Astrocyte (in vitro differentiated cells and primary cell): ENCODE results near the gene XRN2. TPM values are rescaled to one million over a fixed set of nuclear protein-coding genes. Genes with fewer than 3 reads are reported as not detected.

ENCODE experiments used
- DNase-seq: peaks from one replicate; pipeline ENCODE4 v3.0.0-alpha.2; 2010; ENCODE audit warnings: low read depth
- FAIRE-seq: peaks from 2 replicates; lab custom pipeline; 2011; peaks lifted over from hg19 to GRCh38; lab: Jason Lieb, UNC
- H2AFZ ChIP-seq: 2 replicates; pipeline ENCODE4 v1.6.0; 2012; ENCODE audit warnings: low read depth, low read length, inconsistent platforms
- H3K27ac ChIP-seq: 2 replicates; pipeline ENCODE4 v1.5.1; 2011; ENCODE audit warnings: low read depth, low read length, inconsistent platforms
- H3K27me3 ChIP-seq: 2 replicates; pipeline ENCODE4 v1.6.0; 2011; ENCODE audit warnings: low read length, inconsistent platforms; ENCODE audit not compliant: insufficient read depth
- H3K36me3 ChIP-seq: 2 replicates; pipeline ENCODE4 v1.5.1; 2011; ENCODE audit warnings: low read length, inconsistent platforms; ENCODE audit not compliant: insufficient read depth
- H3K4me1 ChIP-seq: 2 replicates; pipeline ENCODE4 v1.5.1; 2011; ENCODE audit warnings: low read length, inconsistent platforms; ENCODE audit not compliant: insufficient read depth
- H3K4me2 ChIP-seq: 2 replicates; pipeline ENCODE4 v1.6.0; 2012; ENCODE audit warnings: low read length, inconsistent platforms
- H3K4me3 ChIP-seq: 2 replicates; pipeline ENCODE4 v1.5.1; 2011; ENCODE audit warnings: low read depth, mild to moderate bottlenecking, low read length, inconsistent platforms; ENCODE audit not compliant: insufficient read depth
- H3K79me2 ChIP-seq: 2 replicates; pipeline ENCODE4 v1.6.0; 2012; ENCODE audit warnings: mild to moderate bottlenecking, low read length, inconsistent platforms; ENCODE audit not compliant: insufficient read depth
- H3K9ac ChIP-seq: 2 replicates; pipeline ENCODE4 v1.6.0; 2012; ENCODE audit warnings: mild to moderate bottlenecking, low read length, inconsistent platforms
- H3K9me3 ChIP-seq: 2 replicates; pipeline ENCODE4 v1.5.1; 2012; ENCODE audit warnings: low read depth, mild to moderate bottlenecking, low read length, inconsistent platforms; ENCODE audit not compliant: insufficient read depth
- H4K20me1 ChIP-seq: 2 replicates; pipeline ENCODE4 v1.6.0; 2012; ENCODE audit warnings: low read length, inconsistent platforms; ENCODE audit not compliant: insufficient read depth
- H3K27ac Mint-ChIP-seq: one replicate; pipeline ENCODE4 v1.8.0; 2021; ENCODE audit warnings: mild to moderate bottlenecking, mixed read lengths; ENCODE audit not compliant: unreplicated experiment
- H3K27me3 Mint-ChIP-seq: one replicate; pipeline ENCODE4 v1.8.0; 2021; ENCODE audit warnings: low read depth, mixed read lengths; ENCODE audit not compliant: unreplicated experiment
- H3K36me3 Mint-ChIP-seq: one replicate; pipeline ENCODE4 v1.8.0; 2021; ENCODE audit warnings: low read depth, mixed read lengths; ENCODE audit not compliant: unreplicated experiment
- H3K4me1 Mint-ChIP-seq: one replicate; pipeline ENCODE4 v1.8.0; 2021; ENCODE audit warnings: low read depth, mixed read lengths; ENCODE audit not compliant: unreplicated experiment
- H3K4me3 Mint-ChIP-seq: one replicate; pipeline ENCODE4 v1.8.0; 2021; ENCODE audit warnings: mild to moderate bottlenecking, moderate library complexity, mixed read lengths; ENCODE audit not compliant: unreplicated experiment
- H3K9me3 Mint-ChIP-seq: one replicate; pipeline ENCODE4 v1.8.0; 2021; ENCODE audit warnings: mild to moderate bottlenecking, mixed read lengths; ENCODE audit not compliant: unreplicated experiment
- EZH2 ChIP-seq: IDR thresholded peaks from 2 replicates; pipeline ENCODE4 v1.6.1; 2012; ENCODE audit warnings: mild to moderate bottlenecking, low read length, inconsistent platforms; ENCODE audit not compliant: insufficient read depth
- total RNA-seq: library from RNA; stranded (reverse); gene quantifications from 2 replicates; pipeline ENCODE4 v1.2.1, GENCODE V29; 2021
- TF ChIP-seq, protein P1 (sequence below): IDR thresholded peaks from 2 replicates; pipeline ENCODE4 v1.5.1; 2011; ENCODE audit warnings: low read depth, mild to moderate bottlenecking, inconsistent platforms, low read length, moderate library complexity; ENCODE audit not compliant: insufficient read depth

The XRN2 gene
- total RNA-seq, 1 donor from 2014 or later, result 74.5 TPM

DNA sequence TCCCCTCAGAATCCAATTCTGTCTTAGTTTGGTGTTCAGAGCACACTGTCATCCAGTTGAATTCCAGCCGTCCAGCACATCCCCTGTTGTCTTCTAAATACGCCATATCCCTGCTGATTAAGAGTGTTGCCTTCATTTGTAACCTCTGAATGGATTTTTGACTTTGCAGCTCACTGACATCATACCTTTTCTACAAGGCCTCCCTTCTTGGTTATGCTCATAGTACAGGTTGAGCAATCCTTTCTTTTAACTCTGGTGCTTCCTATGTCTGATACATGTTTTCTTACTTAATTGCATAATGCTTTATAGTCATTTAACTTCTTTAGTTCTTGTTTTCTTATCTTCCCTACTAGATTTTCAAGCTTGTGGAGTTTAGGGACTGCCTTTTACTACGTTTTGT is 36.4 kb downstream of the XRN2 start:
- Histone ChIP-seq H3K9me3 (no peaks in the 10 kb centered on the region), H4K20me1 (peaks cover 43% of the 10 kb centered on the region), H3K4me3 (no peak overlapping the region), H3K27ac (no peak overlapping the region), H3K4me2 (no peak overlapping the region), H3K27me3 (no peaks in the 10 kb centered on the region), H2AFZ (no peak overlapping the region), H3K79me2 (peaks cover 25% of the 10 kb centered on the region), H3K36me3 (peaks cover 32% of the 10 kb centered on the region), H3K9ac (no peak overlapping the region), H3K4me1 (no peaks in the 10 kb centered on the region)
- Mint-ChIP-seq H3K9me3 (no peaks in the 10 kb centered on the region), H3K4me1 (peaks cover 6% of the 10 kb centered on the region), H3K27ac (no peak overlapping the region), H3K36me3 (peaks cover 29% of the 10 kb centered on the region), H3K27me3 (no peaks in the 10 kb centered on the region), H3K4me3 (no peak overlapping the region)
- TF ChIP-seq, protein P1, sequence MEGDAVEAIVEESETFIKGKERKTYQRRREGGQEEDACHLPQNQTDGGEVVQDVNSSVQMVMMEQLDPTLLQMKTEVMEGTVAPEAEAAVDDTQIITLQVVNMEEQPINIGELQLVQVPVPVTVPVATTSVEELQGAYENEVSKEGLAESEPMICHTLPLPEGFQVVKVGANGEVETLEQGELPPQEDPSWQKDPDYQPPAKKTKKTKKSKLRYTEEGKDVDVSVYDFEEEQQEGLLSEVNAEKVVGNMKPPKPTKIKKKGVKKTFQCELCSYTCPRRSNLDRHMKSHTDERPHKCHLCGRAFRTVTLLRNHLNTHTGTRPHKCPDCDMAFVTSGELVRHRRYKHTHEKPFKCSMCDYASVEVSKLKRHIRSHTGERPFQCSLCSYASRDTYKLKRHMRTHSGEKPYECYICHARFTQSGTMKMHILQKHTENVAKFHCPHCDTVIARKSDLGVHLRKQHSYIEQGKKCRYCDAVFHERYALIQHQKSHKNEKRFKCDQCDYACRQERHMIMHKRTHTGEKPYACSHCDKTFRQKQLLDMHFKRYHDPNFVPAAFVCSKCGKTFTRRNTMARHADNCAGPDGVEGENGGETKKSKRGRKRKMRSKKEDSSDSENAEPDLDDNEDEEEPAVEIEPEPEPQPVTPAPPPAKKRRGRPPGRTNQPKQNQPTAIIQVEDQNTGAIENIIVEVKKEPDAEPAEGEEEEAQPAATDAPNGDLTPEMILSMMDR, result no peak
- no peak for TF ChIP-seq EZH2
- no peak for DNase-seq
- no peak for FAIRE-seq

DNA sequence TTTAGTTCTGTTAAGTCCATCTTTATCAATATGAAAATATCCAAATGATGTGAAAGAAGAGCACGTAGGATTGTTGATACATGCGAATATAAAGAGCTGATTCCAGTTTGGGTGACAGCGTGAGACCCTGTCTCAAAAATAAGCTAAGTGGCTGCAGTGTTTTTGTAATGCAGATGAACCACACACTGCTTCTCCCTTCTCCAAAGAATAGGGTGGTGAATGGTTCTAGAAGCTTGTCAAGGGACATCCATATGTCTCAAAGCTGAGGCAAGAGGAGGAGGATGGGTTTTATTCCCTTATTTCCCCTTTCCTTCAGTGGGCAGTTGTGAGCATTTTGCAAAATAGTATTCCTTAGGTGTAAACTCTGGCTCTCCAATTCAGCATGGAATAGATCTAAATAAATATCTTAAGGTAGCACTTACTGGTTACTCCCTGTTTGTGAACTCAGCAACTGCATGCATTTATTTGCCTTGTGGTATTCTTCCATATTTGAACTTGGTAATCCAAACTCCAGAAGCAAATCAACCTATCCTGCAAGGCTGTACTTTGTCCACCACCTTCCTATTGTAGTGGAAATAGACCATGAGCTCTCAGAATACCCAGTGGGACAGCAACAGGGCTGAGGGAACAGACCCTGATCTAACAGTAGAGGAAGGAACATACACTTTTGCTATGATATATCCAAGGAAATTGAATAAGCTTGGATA is 38.0 kb downstream of the XRN2 start:
- no peak overlapping the region for H3K9ac ChIP-seq
- no peaks in the 10 kb centered on the region for H3K4me1 ChIP-seq
- no peak overlapping the region for H3K4me3 Mint-ChIP-seq
- no peak overlapping the region for H3K27ac ChIP-seq
- H3K27me3 ChIP-seq, result no peaks in the 10 kb centered on the region
- H3K36me3 Mint-ChIP-seq, result peaks cover 22% of the 10 kb centered on the region
- H3K9me3 Mint-ChIP-seq, result no peaks in the 10 kb centered on the region
- peaks cover 31% of the 10 kb centered on the region for H4K20me1 ChIP-seq
- no peak for FAIRE-seq
- no peak overlapping the region for H3K4me3 ChIP-seq
- H3K4me1 Mint-ChIP-seq, result peaks cover 6% of the 10 kb centered on the region
- H2AFZ ChIP-seq, result no peak overlapping the region
- H3K4me2 ChIP-seq, result no peak overlapping the region
- no peaks in the 10 kb centered on the region for H3K9me3 ChIP-seq
- H3K36me3 ChIP-seq, result peaks cover 38% of the 10 kb centered on the region
- H3K79me2 ChIP-seq, result peaks cover 14% of the 10 kb centered on the region
- no peaks in the 10 kb centered on the region for H3K27me3 Mint-ChIP-seq
- TF ChIP-seq EZH2, result no peak
- TF ChIP-seq, protein P1, result no peak
- no peak overlapping the region for H3K27ac Mint-ChIP-seq
- no peak for DNase-seq

DNA sequence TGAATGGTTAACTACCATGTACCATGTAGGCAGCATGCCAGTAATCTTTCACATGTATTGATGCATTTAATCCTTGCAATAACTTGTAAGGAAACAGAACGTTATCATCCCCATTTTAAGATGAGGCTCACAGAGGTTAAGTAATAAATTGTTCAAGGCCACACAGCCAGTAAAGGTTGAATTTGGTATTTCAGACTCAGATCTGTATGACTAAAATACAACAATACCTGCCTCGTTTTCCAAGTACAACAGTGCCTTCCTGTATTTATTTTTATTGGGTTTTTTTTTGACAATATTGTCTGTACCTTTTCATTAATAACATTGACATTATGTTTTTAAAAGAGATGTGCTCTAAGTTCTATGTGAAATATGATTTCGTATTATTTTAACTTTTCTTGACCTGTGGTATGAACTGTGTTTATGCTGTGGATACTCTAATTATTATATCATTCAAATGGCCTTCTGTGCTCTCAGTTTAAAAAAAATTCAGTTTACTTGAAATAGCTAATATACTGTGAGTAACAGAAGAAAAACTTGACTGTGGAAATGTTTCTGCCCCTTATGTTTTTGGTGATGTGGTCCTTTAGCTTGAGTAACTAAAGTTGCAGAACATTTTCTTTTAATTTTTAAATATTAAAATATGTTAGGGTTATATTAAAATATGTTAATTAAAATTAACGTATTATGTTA is 39.7 kb downstream of the XRN2 start:
- Mint-ChIP-seq H3K9me3 (no peaks in the 10 kb centered on the region), H3K27ac (no peak overlapping the region), H3K4me1 (peaks cover 6% of the 10 kb centered on the region), H3K27me3 (no peaks in the 10 kb centered on the region), H3K36me3 (peaks cover 12% of the 10 kb centered on the region), H3K4me3 (no peak overlapping the region)
- Histone ChIP-seq H3K27ac (no peak overlapping the region), H3K4me1 (no peaks in the 10 kb centered on the region), H3K9ac (no peak overlapping the region), H3K36me3 (peaks cover 37% of the 10 kb centered on the region), H3K4me3 (no peak overlapping the region), H3K79me2 (peaks cover under 1% of the 10 kb centered on the region), H3K27me3 (no peaks in the 10 kb centered on the region), H3K4me2 (no peak overlapping the region), H4K20me1 (peaks cover 16% of the 10 kb centered on the region), H3K9me3 (no peaks in the 10 kb centered on the region), H2AFZ (no peak overlapping the region)
- DNase-seq (peak; percentile 24), FAIRE-seq (no peak)
- TF ChIP-seq, protein P1, result no peak
- no peak for TF ChIP-seq EZH2
